K562 (cell line): Measurements from ENCODE around the gene TAGLN3. TPM values are rescaled to one million over a fixed set of nuclear protein-coding genes. Genes with fewer than 3 reads are reported as not detected.

ENCODE experiments used
- ATAC-seq: fragments of 200-7000 bp; cut with Tn5 transposase; 3 replicates; pipeline ENCODE4 v1.9.1; 2020; ENCODE audit warnings: moderate library complexity
- BruUV-seq: library from RNA; stranded (reverse); fragments of 400-500 nt; replicated peaks from 2 replicates; lab custom pipeline; 2021; lab: Mats Ljungman, UMichigan
- CTCF ChIA-PET: fragments of 300-600 bp; formaldehyde crosslinking; extraction: SDS; loops from one replicate; lab custom pipeline; 2021; ENCODE audit warnings: low intra/inter-chr PET ratio; lab: Yijun Ruan, JAX
- POLR2A ChIA-PET: fragments of 300-600, 350-650 bp; sonication (Branson Sonifier 250); formaldehyde crosslinking; extraction: SDS; loops from one replicate; lab custom pipeline; 2021; ENCODE audit warnings: antibody characterized with exemption, inconsistent platforms; lab: Yijun Ruan, JAX
- DNase-seq, 4 experiments: peaks; one replicate each; pipeline versions ENCODE4 v3.0.0 to v3.0.0-alpha.2; 2011 to 2018; ENCODE audit warnings: low spot score in 3 of 4, mixed read lengths in 3 of 4; ENCODE audit errors: extremely low read depth in 1 of 4
- FAIRE-seq: peaks from 2 replicates; lab custom pipeline; 2011; peaks lifted over from hg19 to GRCh38; lab: Jason Lieb, UNC
- H2AFZ ChIP-seq: 2 replicates; pipeline ENCODE4 v1.6.0; 2011; ENCODE audit warnings: low read depth, low read length, control low read depth, inconsistent platforms
- H3K27ac ChIP-seq: fragments of 200-600 bp; 3 replicates; pipeline ENCODE4 v1.8.0; 2011; ENCODE audit warnings: low read depth, mild to moderate bottlenecking, control low read depth, inconsistent platforms, low read length, moderate library complexity, mixed read lengths; ENCODE audit errors: extremely low read depth
- H3K27me3 ChIP-seq, 2 experiments: fragments of 300-600 bp in 1 of 2; 2 replicates in 1 of 2; 3 replicates in 1 of 2; pipeline versions ENCODE4 v1.6.0 to v1.8.0; 2011; ENCODE audit warnings: inconsistent platforms in 2 of 2, low read length in 2 of 2, mild to moderate bottlenecking in 1 of 2, mixed read lengths in 1 of 2, moderate library complexity in 1 of 2; ENCODE audit not compliant: control insufficient read depth in 2 of 2, insufficient read depth in 2 of 2
- H3K36me3 ChIP-seq: fragments of 300-600 bp; 3 replicates; pipeline ENCODE4 v1.8.0; 2011; ENCODE audit warnings: mild to moderate bottlenecking, low read length, inconsistent platforms; ENCODE audit not compliant: control insufficient read depth, insufficient read depth
- H3K4me1 ChIP-seq, 2 experiments: fragments of 200-600 bp in 1 of 2; replicated peaks in 1 of 2; 2 replicates in 1 of 2; 3 replicates in 1 of 2; pipeline versions ENCODE4 v1.5.1 to v1.8.0; 2011; ENCODE audit warnings: inconsistent platforms in 2 of 2, low read length in 2 of 2, mild to moderate bottlenecking in 1 of 2, mixed read lengths in 1 of 2, moderate library complexity in 1 of 2; ENCODE audit not compliant: control insufficient read depth in 2 of 2, insufficient read depth in 2 of 2
- H3K4me2 ChIP-seq: 2 replicates; pipeline ENCODE4 v1.6.1; 2011; ENCODE audit warnings: low read length, control low read depth, inconsistent platforms, mixed read lengths; ENCODE audit not compliant: insufficient read depth
- H3K4me3 ChIP-seq: fragments of 200-600 bp; sonication (generic), shearing (Covaris generic); 2 replicates; pipeline ENCODE4 v1.5.1; 2016; ENCODE audit warnings: control low read depth, inconsistent platforms
- H3K79me2 ChIP-seq: fragments of 200-600 bp; 3 replicates; pipeline ENCODE4 v1.8.0; 2011; ENCODE audit warnings: low read length, inconsistent platforms; ENCODE audit not compliant: control insufficient read depth, insufficient read depth
- H3K9ac ChIP-seq, 2 experiments: 2 replicates each; pipeline versions ENCODE4 v1.6.0 to v1.6.1; 2011; ENCODE audit warnings: low read depth in 2 of 2, low read length in 2 of 2, control low read depth in 1 of 2, inconsistent platforms in 1 of 2, mild to moderate bottlenecking in 1 of 2, mixed read lengths in 1 of 2; ENCODE audit not compliant: insufficient read depth in 1 of 2
- H3K9me1 ChIP-seq: one replicate; pipeline ENCODE4 v1.6.0; 2011; ENCODE audit warnings: inconsistent platforms, mild to moderate bottlenecking, low read length, moderate library complexity; ENCODE audit not compliant: control insufficient read depth, insufficient read depth
- H3K9me3 ChIP-seq: replicated peaks from 2 replicates; pipeline ENCODE4 v1.5.1; 2011; ENCODE audit warnings: low read depth, low read length, inconsistent platforms; ENCODE audit not compliant: control insufficient read depth, insufficient read depth
- H4K20me1 ChIP-seq: replicated peaks from 2 replicates; pipeline ENCODE4 v1.6.1; 2011; ENCODE audit warnings: low read length, inconsistent platforms, mixed read lengths; ENCODE audit not compliant: control insufficient read depth, insufficient read depth
- ARID1B ChIP-seq: fragments of 450-650 bp; IDR thresholded peaks from 2 replicates; pipeline ENCODE4 v1.6.1; 2016; ENCODE audit warnings: antibody characterized with exemption, mild to moderate bottlenecking, inconsistent platforms
- BRCA1 ChIP-seq, 2 experiments: fragments of 450-650 bp in 1 of 2; sonication (generic) in 1 of 2; formaldehyde crosslinking in 1 of 2; IDR thresholded peaks; 2 replicates each; pipeline versions ENCODE4 v1.5.0 to v1.6.1; 2017 to 2020; ENCODE audit warnings: mild to moderate bottlenecking in 1 of 2, missing genetic modification reagents in 1 of 2
- ETV6 ChIP-seq, 3 experiments: fragments of 150-350 bp in 1 of 3; sonication (generic) in 1 of 3; formaldehyde crosslinking in 1 of 3; IDR thresholded peaks; 2 replicates each; pipeline versions ENCODE4 v1.6.1 to v1.8.0; 2014 to 2022; ENCODE audit warnings: borderline replicate concordance in 2 of 3, low read depth in 2 of 3, antibody characterized with exemption in 1 of 3, low read length in 1 of 3, mild to moderate bottlenecking in 1 of 3, missing genetic modification reagents in 1 of 3
- L3MBTL2 ChIP-seq: fragments of 450-650 bp; IDR thresholded peaks from 2 replicates; pipeline ENCODE4 v1.6.1; 2016; ENCODE audit warnings: mild to moderate bottlenecking, moderate library complexity
- NR2F6 ChIP-seq: fragments of 450-650 bp; formaldehyde crosslinking; IDR thresholded peaks from 2 replicates; pipeline ENCODE4 v1.4.0; 2020; ENCODE audit warnings: mild to moderate bottlenecking
- PRDM10 ChIP-seq: fragments of 450-650 bp; IDR thresholded peaks from 2 replicates; pipeline ENCODE4 v1.6.1; 2018; ENCODE audit not compliant: partially characterized antibody
- RBM39 ChIP-seq: fragments of 200-400 bp; formaldehyde crosslinking; optimal IDR thresholded peaks from 2 replicates; pipeline ENCODE3; 2018; ENCODE audit warnings: low read depth, low read length
- SIN3B ChIP-seq: fragments of 450-650 bp; IDR thresholded peaks from 2 replicates; pipeline ENCODE4 v1.6.1; 2017; ENCODE audit warnings: low read depth, mild to moderate bottlenecking, moderate library complexity
- SMAD3 ChIP-seq: fragments of 450-650 bp; formaldehyde crosslinking; conservative IDR thresholded peaks from 2 replicates; pipeline ENCODE4 v1.4.0; 2020; ENCODE audit warnings: mild to moderate bottlenecking
- SMARCC2 ChIP-seq: fragments of 450-650 bp; IDR thresholded peaks from 2 replicates; pipeline ENCODE4 v1.6.1; 2017; ENCODE audit warnings: antibody characterized with exemption, moderate library complexity, mild to moderate bottlenecking, low read depth
- SPI1 ChIP-seq: IDR thresholded peaks from 2 replicates; pipeline ENCODE4 v1.6.1; 2011; ENCODE audit warnings: low read depth, low read length, control low read depth, borderline replicate concordance
- ZEB2 ChIP-seq: fragments of 450-650 bp; IDR thresholded peaks from 2 replicates; pipeline ENCODE4 v1.6.1; 2016
- ZNF277 ChIP-seq: fragments of 250-450 bp; sonication (Bioruptor Pico); IDR thresholded peaks from 2 replicates; pipeline ENCODE4 v1.8.0; 2022; ENCODE audit warnings: inconsistent platforms, mild to moderate bottlenecking, moderate library complexity, borderline replicate concordance
- ZNF384 ChIP-seq: IDR thresholded peaks from 2 replicates; pipeline ENCODE4 v1.6.1; 2012; ENCODE audit warnings: low read depth, low read length, improper control_type of control experiment
- ZNF668 ChIP-seq: fragments of 250-450 bp; sonication (Bioruptor Pico); IDR thresholded peaks from 2 replicates; pipeline ENCODE4 v1.8.0; 2022; ENCODE audit warnings: mild to moderate bottlenecking, inconsistent platforms
- WGBS: fragments of 100-300 bp; shearing (Covaris generic); methylation state at CpG from one replicate; pipeline ENCODE4 v1.1.6; 2016; ENCODE audit warnings: low coverage, mixed read lengths; ENCODE audit not compliant: insufficient coverage; ENCODE audit errors: missing lambda C conversion rate; 5-methylcytosine and 5-hydroxymethylcytosine counted together
- in situ Hi-C: fragments of 300-500 bp; cut with MboI; formaldehyde crosslinking; loops from 4 replicates; pipeline ENCODE4 v1.15.0; 2018; ENCODE audit warnings: inconsistent platforms, mixed read lengths
- intact Hi-C: fragments of 100-400 bp; cut with micrococcal nuclease; formaldehyde crosslinking; loops from 2 replicates; pipeline ENCODE4 v1.14.2; 2022
- polyA plus RNA-seq, 8 experiments: library from polyadenylated mRNA; depleted of rRNA in 4 of 8; stranded (reverse) in 5 of 8; unstranded in 3 of 8; fragments of >200 nt; fragmentation: Nextera tagmentation in 2 of 8; fragmentation: Illumina TruSeq in 1 of 8; extraction: Ambion mirVana in 2 of 8; extraction: Trizol in 1 of 8; gene quantifications; 2 replicates each; pipeline versions ENCODE4 v1.2.1 to v1.2.3, GENCODE V29; 2011 to 2014; ENCODE audit warnings: inconsistent platforms in 1 of 8, missing spikeins in 1 of 8
- total RNA-seq, 7 experiments: library from RNA; depleted of rRNA in 6 of 7; stranded (reverse); fragments of >200 nt in 6 of 7; fragmentation: Illumina TruSeq in 2 of 7; extraction: Trizol in 2 of 7; gene quantifications; 2 replicates each; pipeline versions ENCODE4 v1.2.1 to v1.2.3, GENCODE V29; 2011 to 2021; ENCODE audit warnings: low replicate concordance in 1 of 7
- TF ChIP-seq, protein P1 (sequence below): fragments of 250-450 bp; sonication (Bioruptor Pico); IDR thresholded peaks from 2 replicates; pipeline ENCODE4 v1.4.0; 2020; ENCODE audit warnings: mild to moderate bottlenecking, moderate library complexity

The TAGLN3 gene
- total and polyA plus RNA-seq, 9 of the 15 experiments (the other 6 are each of a cell fraction or from before 2014, with no cell fraction given), result 0.06 TPM; not detected in 7

DNA sequence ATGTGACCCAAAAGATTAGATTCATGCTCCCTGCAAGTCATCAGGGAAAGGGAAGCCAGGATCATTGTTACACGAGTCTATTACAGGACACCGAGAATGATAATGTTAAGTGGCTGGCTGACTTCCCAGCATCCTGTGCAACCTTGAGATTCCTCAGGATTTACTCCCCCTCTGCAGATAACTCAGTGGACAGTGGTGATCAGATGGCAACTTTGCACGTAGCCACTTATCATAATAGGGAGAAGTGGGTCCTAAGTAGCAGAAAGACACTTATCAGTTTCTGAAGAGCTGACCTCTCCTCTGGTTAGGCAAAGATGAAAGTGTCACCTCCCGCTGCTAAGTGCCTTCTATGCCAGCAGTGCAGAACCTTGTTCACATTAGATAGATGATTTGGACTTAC is 29.1 kb downstream of the TAGLN3 start:
- FAIRE-seq, result no peak
- DNase-seq, result no peak
- Histone ChIP-seq H3K9me1 (no peaks in the 10 kb centered on the region), H2AFZ (no peak overlapping the region), H3K9ac (no peak overlapping the region), H3K27ac (no peak overlapping the region), H3K27me3 (no peaks in the 10 kb centered on the region), H3K79me2 (no peaks in the 10 kb centered on the region), H3K4me1 (no peaks in the 10 kb centered on the region), H3K36me3 (no peaks in the 10 kb centered on the region), H4K20me1 (no peaks in the 10 kb centered on the region), H3K4me2 (no peak overlapping the region), H3K4me3 (no peak overlapping the region), H3K9me3 (no peaks in the 10 kb centered on the region)
- WGBS, result 0% methylated on average over 4 of the region's 4 CpGs
- ATAC-seq, result no peak
- intact Hi-C loops, result no loop called here
- BruUV-seq, result no TSS peak
- TF ChIP-seq ZEB2, result no peak
- TF ChIP-seq ARID1B, result no peak
- TF ChIP-seq SIN3B, result no peak
- no peak for TF ChIP-seq ZNF277 (CRISPR knock-in tag)
- TF ChIP-seq, protein P1, sequence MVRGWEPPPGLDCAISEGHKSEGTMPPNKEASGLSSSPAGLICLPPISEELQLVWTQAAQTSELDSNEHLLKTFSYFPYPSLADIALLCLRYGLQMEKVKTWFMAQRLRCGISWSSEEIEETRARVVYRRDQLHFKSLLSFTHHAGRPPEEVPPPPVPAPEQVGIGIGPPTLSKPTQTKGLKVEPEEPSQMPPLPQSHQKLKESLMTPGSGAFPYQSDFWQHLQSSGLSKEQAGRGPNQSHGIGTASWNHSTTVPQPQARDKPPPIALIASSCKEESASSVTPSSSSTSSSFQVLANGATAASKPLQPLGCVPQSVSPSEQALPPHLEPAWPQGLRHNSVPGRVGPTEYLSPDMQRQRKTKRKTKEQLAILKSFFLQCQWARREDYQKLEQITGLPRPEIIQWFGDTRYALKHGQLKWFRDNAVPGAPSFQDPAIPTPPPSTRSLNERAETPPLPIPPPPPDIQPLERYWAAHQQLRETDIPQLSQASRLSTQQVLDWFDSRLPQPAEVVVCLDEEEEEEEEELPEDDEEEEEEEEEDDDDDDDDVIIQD (CRISPR knock-in tag), result no peak
- TF ChIP-seq RBM39, result no peak
- TF ChIP-seq SPI1, result no peak
- TF ChIP-seq ZNF668 (CRISPR knock-in tag), result no peak
- no peak for TF ChIP-seq SMARCC2
- no peak for TF ChIP-seq SMAD3
- no peak for TF ChIP-seq L3MBTL2
- no peak for TF ChIP-seq NR2F6 (CRISPR knock-in tag)
- TF ChIP-seq PRDM10, result no peak
- TF ChIP-seq BRCA1 (IDR thresholded peaks at IDR 0.05), result no peak
- no peak for TF ChIP-seq BRCA1 (CRISPR knock-in tag; IDR thresholded peaks at IDR 0.05)
- TF ChIP-seq ZNF384, result no peak
- no peak for TF ChIP-seq ETV6 (IDR thresholded peaks at IDR 0.05; ENCODE audit: borderline replicate concordance in 1 of 2, low read depth in 2 of 2, low read length in 1 of 2)
- TF ChIP-seq ETV6 (CRISPR knock-in tag; IDR thresholded peaks at IDR 0.05; ENCODE audit: borderline replicate concordance), result no peak
- CTCF ChIA-PET, result interaction anchor here (0.9 kb wide), 1 partner anchor 20 kb away, joined by 4 read pairs; no protein-coding TSS in a partner anchor
- POLR2A ChIA-PET, result no interaction called here
- in situ Hi-C loops, result no loop called here
